Glomerular endothelial cell (primary cell): Measurements from ENCODE around the gene PRKD1. TPM values are rescaled to one million over a fixed set of nuclear protein-coding genes. Genes with fewer than 3 reads are reported as not detected.
"Not testable (repeated sequence)": the region's sequence is repeated elsewhere in the genome, so short reads cannot be mapped to it uniquely, and the experiment has no call there.

Experiments used
- DNase-seq: peaks from one replicate; pipeline ENCODE4 v3.0.0-alpha.2; 2011; ENCODE audit warnings: low read depth, low spot score; ENCODE audit errors: extremely low read depth
- total RNA-seq: library from RNA; depleted of rRNA; stranded (reverse); fragments of >200 nt; gene quantifications from 2 replicates; pipeline ENCODE4 v1.2.3, GENCODE V29; 2015

PRKD1 gene
- total RNA-seq, 1 donor from 2014 or later, result 7.2 TPM

GRCh38 chr14:29905543-29905942 lies 22.1 kb downstream of the PRKD1 start:
- DNase-seq, result no peak

GRCh38 chr14:29900609-29901350 lies 26.9 kb downstream of the PRKD1 start:
- DNase-seq, result no peak

- DNase-seq, result no peak
These were observed 29.2 kb downstream of the PRKD1 start for GRCh38 chr14:29898470-29898869.

- DNase-seq, result no peak
These were observed 30.5 kb downstream of the PRKD1 start for GRCh38 chr14:29897181-29897580.

GRCh38 chr14:29896354-29896821 lies 31.3 kb downstream of the PRKD1 start:
- DNase-seq, result no peak

- no peak for DNase-seq
These were observed 32.0 kb downstream of the PRKD1 start for GRCh38 chr14:29895591-29896083.

- DNase-seq, result no peak
These were observed 33.7 kb downstream of the PRKD1 start for GRCh38 chr14:29893989-29894388.

GRCh38 chr14:29892327-29892726 lies 35.3 kb downstream of the PRKD1 start:
- DNase-seq, result no peak

GRCh38 chr14:29885988-29886387 lies 41.7 kb downstream of the PRKD1 start:
- DNase-seq, result no peak

- DNase-seq, result no peak
These were observed 59.6 kb downstream of the PRKD1 start for GRCh38 chr14:29868000-29868399.

- DNase-seq, result no peak
These were observed 62.3 kb downstream of the PRKD1 start for GRCh38 chr14:29865299-29865698.

GRCh38 chr14:29861996-29862395 lies 65.7 kb downstream of the PRKD1 start:
- DNase-seq, result no peak

GRCh38 chr14:29858299-29858698 lies 69.3 kb downstream of the PRKD1 start:
- DNase-seq, result no peak

- DNase-seq, result no peak
These were observed 70.1 kb downstream of the PRKD1 start for GRCh38 chr14:29857551-29857950.

- no peak for DNase-seq
These were observed 71.1 kb downstream of the PRKD1 start for GRCh38 chr14:29856516-29856915.

GRCh38 chr14:29853691-29854090 lies 74.0 kb downstream of the PRKD1 start:
- DNase-seq, result not testable (repeated sequence)

- no peak for DNase-seq
These were observed 74.4 kb downstream of the PRKD1 start for GRCh38 chr14:29853272-29853671.

- DNase-seq, result no peak
These were observed 76.2 kb downstream of the PRKD1 start for GRCh38 chr14:29851397-29851796.

- DNase-seq, result no peak
These were observed 80.6 kb downstream of the PRKD1 start for GRCh38 chr14:29847056-29847380.

- no peak for DNase-seq
These were observed 81.2 kb downstream of the PRKD1 start for GRCh38 chr14:29846339-29847055.

- DNase-seq, result no peak
These were observed 83.7 kb downstream of the PRKD1 start for GRCh38 chr14:29843981-29844380.

GRCh38 chr14:29842228-29842627 lies 85.4 kb downstream of the PRKD1 start:
- DNase-seq, result no peak
